ENCODE data around the gene TARBP1. TPM values are rescaled to one million over a fixed set of nuclear protein-coding genes. Genes with fewer than 3 reads are reported as not detected.
A peak's percentile ranks its signal among the peaks of the same experiment; 100 is the strongest.

Gene TARBP1
- total RNA-seq, 2 experiments from 2014 or later: 30.0 to 49.8 TPM

- intact Hi-C loops (cut with micrococcal nuclease; ENCODE audit: unreplicated experiment): loop anchor here (1.0 to 5.0 kb wide), 7 partner anchors 23 to 585 kb away; no protein-coding TSS in a partner anchor
- Histone ChIP-seq H3K79me2 (ENCODE audit: insufficient read depth, low read depth, low read length) (no peaks in the 10 kb centered on the region), H2AFZ (ENCODE audit: low read length) (peak overlapping the region; percentile 99), H3K4me1 (ENCODE audit: insufficient read depth, low read length, poor library complexity, severe bottlenecking) (peaks cover 41% of the 10 kb centered on the region), H3K9me2 (ENCODE audit: insufficient read depth, low read length) (no peaks in the 10 kb centered on the region), H4K20me1 (ENCODE audit: insufficient read depth, low read length) (no peaks in the 10 kb centered on the region), H3K9me3 (ENCODE audit: low read length) (no peaks in the 10 kb centered on the region), H3K36me3 (ENCODE audit: insufficient read depth, low read length) (no peaks in the 10 kb centered on the region), H3K4me2 (ENCODE audit: low read length) (peak overlapping the region; percentile 35), H3K27ac (ENCODE audit: low read depth, low read length, poor library complexity, severe bottlenecking) (no peak overlapping the region), H3K4me3 (ENCODE audit: low read depth, low read length, poor library complexity, severe bottlenecking) (no peak overlapping the region)
- no peak for TF ChIP-seq EZH2phosphoT487 (IDR thresholded peaks at IDR 0.05; ENCODE audit: borderline replicate concordance, low read depth, low read length)
- TF ChIP-seq CTCF (conservative IDR thresholded peaks at IDR 0.05; ENCODE audit: low read length): peak; percentile 97
- BruUV-seq (replicated peaks): no TSS peak
- ChIA-PET CTCF (ENCODE audit: unreplicated experiment) (interaction anchor here (0.7 to 3.6 kb wide), 11 partner anchors 9 to 597 kb away, joined by 3 to 18 read pairs (median 4); no protein-coding TSS in a partner anchor), POLR2A (interaction anchor here (1.0 to 2.5 kb wide), 8 partner anchors 9 to 479 kb away, joined by 3 to 15 read pairs (median 8); no protein-coding TSS in a partner anchor)
- peak; percentile 88 for DNase-seq (ENCODE audit: low spot score)
Observed at GRCh38 chr1:234499119-234499942, 20.4 kb upstream of the TARBP1 start.

- no peaks in the 10 kb centered on the region for H3K79me2 ChIP-seq (ENCODE audit: insufficient read depth, low read depth, low read length)
- H4K20me1 ChIP-seq (ENCODE audit: insufficient read depth, low read length): no peaks in the 10 kb centered on the region
- intact Hi-C loops (cut with micrococcal nuclease; ENCODE audit: unreplicated experiment): loop anchor here (1.0 to 5.0 kb wide), 7 partner anchors 24 to 586 kb away; no protein-coding TSS in a partner anchor
- H3K4me1 ChIP-seq (ENCODE audit: insufficient read depth, low read length, poor library complexity, severe bottlenecking): peaks cover 41% of the 10 kb centered on the region
- BruUV-seq (replicated peaks): no TSS peak
- H3K4me3 ChIP-seq (ENCODE audit: low read depth, low read length, poor library complexity, severe bottlenecking): no peak overlapping the region
- no peaks in the 10 kb centered on the region for H3K36me3 ChIP-seq (ENCODE audit: insufficient read depth, low read length)
- no peaks in the 10 kb centered on the region for H3K9me2 ChIP-seq (ENCODE audit: insufficient read depth, low read length)
- DNase-seq (ENCODE audit: low spot score): no peak
- peak overlapping the region; percentile 99 for H2AFZ ChIP-seq (ENCODE audit: low read length)
- no peaks in the 10 kb centered on the region for H3K9me3 ChIP-seq (ENCODE audit: low read length)
- TF ChIP-seq CTCF (conservative IDR thresholded peaks at IDR 0.05; ENCODE audit: low read length) (no peak), EZH2phosphoT487 (IDR thresholded peaks at IDR 0.05; ENCODE audit: borderline replicate concordance, low read depth, low read length) (no peak)
- H3K27ac ChIP-seq (ENCODE audit: low read depth, low read length, poor library complexity, severe bottlenecking): no peak overlapping the region
- peak overlapping the region; percentile 34; the same call in 1 of the 2 replicates for H3K4me2 ChIP-seq (ENCODE audit: low read length)
- CTCF ChIA-PET (ENCODE audit: unreplicated experiment): interaction anchor here (0.7 to 3.6 kb wide), 7 partner anchors 9 to 598 kb away, joined by 3 to 18 read pairs (median 4); no protein-coding TSS in a partner anchor
- POLR2A ChIA-PET: interaction anchor here (0.5 to 2.5 kb wide), 10 partner anchors 10 to 524 kb away, joined by 3 to 15 read pairs (median 6); no protein-coding TSS in a partner anchor
Observed at GRCh38 chr1:234498448-234499118, 19.6 kb upstream of the TARBP1 start.

Data from OCI-LY7 (cell line).